GM10266 (cell line): ENCODE measurements around the gene ATG4B.

Source experiments
- DNase-seq: peaks from one replicate; pipeline ENCODE4 v3.0.0; 2012; ENCODE audit errors: extremely low spot score
- CTCF ChIP-seq: IDR thresholded peaks from 2 replicates; pipeline ENCODE4 v1.5.1; 2012; ENCODE audit warnings: mild to moderate bottlenecking, low read depth; ENCODE audit not compliant: control insufficient read depth, insufficient read depth; ENCODE audit errors: missing control alignments

ATG4B gene

GRCh38 chr2:241620419-241620769 lies 17.1 kb upstream of the ATG4B start:
- DNase-seq, result no peak
- TF ChIP-seq CTCF, result no peak

DNA sequence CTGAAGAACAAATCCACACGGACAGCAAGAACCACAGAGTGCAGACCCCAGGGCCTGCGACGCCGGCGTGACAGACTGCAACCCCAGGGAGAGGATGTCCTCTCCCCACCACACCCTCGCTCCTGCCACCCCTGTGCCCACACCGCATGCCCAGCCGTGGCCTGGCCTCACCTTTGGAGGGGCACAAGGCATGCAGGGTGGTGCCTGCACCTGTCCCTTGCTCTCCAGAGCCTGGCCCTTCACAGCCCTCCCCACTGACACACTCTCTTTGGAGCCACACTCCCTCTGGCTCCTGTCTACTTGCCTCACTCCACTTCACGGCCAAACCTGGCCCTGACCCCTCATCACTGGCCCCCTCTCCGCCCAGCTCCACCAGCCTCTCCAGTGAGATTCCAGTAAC lies 9.8 kb upstream of the ATG4B start:
- DNase-seq, result no peak
- TF ChIP-seq CTCF, result no peak

DNA sequence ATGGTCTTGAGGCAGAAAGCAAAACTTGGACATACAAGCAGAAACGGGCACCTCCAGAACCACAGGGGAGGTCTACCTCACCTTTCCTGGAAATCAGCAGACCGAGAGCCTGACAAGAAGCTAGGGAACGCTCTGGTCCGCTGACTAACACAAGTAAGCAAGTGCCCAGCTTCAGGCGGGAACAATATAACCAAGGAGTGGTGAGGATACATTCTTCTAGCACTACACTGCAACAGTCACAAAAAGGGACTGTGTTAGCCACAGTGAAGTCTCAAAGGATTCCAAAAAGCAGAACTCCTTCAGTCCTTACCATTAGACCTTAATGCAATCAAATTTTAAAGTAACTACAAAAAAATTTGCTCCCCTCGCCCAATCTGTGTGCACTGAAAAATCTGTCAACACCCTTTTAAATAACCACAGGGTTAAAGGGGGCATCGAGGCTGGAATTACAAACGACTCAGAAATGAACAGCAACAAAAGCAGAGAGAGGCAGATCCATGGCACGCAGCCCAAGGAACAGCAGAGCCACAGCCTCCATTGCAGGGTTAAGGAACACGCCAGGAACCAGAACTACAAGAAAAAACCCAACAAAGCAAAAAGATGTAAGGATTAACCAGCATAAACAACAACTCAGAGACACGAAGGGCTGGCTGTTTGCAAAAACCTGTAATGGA lies 7.6 kb upstream of the ATG4B start:
- DNase-seq, result no peak
- no peak for TF ChIP-seq CTCF

DNA sequence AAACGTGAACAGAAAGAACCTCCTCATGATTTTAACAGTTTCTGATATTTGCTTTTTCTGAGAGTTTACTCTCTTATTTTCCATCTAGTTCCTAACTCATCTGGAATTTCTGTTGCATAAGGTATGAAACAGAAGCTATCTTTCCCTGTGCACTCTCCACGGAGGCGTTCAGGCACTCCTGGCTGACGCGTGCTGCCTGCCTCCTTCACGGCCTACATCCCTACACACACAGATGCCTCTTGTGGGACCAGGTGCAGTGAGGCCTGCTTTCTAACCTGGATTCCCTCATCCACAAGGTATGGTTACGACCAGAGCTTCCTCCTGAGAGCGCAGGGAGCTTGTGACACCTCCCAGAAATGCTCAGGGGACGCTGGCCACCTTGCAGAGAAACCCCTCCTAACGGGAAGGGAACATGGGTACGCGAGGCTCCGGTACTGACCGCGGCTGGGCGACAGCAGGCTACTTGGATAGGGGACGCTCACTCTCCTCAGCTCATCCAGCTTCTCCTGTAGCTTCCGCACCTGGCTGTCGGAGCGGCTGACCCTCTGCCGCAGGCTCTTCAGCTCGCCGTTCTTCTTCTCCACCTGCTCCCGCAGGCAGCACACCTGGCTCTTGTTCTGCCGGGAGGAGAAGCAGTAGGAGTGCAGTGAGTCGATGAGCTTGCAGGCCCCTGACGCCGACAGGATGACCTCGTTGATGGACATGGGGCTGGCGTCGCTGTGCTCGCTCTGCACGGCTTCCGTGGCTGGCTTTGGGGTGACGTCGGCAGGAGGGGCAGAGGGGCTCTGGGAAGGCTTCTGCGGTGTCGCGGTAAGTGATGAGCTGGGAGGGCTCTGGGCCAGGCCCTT lies 4.8 kb upstream of the ATG4B start:
- DNase-seq, result no peak
- no peak for TF ChIP-seq CTCF

DNA sequence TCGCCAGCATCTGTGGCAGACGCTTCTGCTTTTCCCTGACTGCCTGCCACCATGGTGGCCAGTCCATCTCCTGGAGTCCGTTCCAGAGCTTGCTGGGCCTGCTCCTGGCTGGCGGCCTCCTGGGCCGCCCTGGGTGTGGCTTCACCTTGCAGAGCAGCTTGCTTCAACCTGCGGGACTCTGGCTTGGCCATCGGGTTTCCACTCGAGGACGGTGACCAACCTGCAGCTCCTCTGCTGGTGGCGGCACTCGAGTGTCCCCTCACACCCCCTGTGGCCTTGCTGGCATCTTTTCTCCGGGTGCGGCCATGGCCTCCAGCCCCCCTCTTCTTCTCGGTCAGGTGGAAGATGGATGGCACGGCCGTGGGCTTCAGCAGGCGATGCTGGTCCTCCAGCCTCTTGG lies 3.9 kb upstream of the ATG4B start:
- no peak for TF ChIP-seq CTCF
- DNase-seq, result no peak

- TF ChIP-seq CTCF, result no peak
- DNase-seq, result no peak
These were observed 1.7 kb upstream of the ATG4B start for GRCh38 chr2:241635756-241636155.
